HG03103 (cell line): Measurements from ENCODE around the gene TMEM45A.
A peak's percentile ranks its signal among the peaks of the same experiment; 100 is the strongest.
"Not testable (repeated sequence)": the region's sequence is repeated elsewhere in the genome, so short reads cannot be mapped to it uniquely, and the experiment has no call there.

Experiments used
- ATAC-seq: cut with Tn5 transposase; IDR thresholded peaks from one replicate; pipeline ENCODE4 v1.9.1; 2021; ENCODE audit warnings: low read depth; ENCODE audit not compliant: unreplicated experiment

Gene TMEM45A

DNA sequence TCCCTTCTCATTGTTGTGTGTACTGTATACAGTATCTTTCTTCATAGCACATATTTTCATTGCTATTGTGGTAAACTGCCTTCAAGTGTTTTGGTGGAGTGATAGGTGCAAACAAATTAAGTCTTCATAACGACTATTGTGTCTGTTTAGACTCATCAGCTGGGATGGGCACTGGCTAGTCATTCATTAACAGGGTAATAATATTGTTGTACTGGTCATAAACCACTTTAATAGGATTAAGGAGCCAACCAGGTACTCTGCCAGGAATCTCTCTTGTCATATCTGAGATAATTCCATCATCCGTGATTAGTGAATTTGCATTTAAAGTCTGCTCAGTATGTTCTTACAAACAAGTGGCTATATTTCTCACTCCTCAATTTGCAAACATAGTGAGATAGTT is 10.2 kb upstream of the TMEM45A start:
- no peak for ATAC-seq

DNA sequence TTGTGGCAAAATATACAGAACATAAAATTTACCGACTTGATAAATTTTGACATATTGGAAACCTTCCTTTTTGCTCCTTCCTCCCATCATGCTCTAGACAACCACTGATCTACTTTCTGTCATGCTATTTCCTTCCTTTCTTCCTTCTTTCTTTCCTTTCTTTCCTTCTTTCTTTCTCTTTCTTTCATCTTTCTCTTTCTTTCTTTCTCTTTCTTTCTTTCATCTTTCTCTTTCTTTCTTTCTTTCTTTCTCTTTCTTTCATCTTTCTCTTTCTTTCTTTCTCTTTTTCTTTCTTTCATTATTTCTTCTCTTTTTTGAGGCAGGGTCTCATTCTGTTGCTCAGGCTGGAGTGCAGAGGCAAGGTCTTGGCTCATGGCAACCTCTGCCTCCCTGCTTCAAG is 8.9 kb upstream of the TMEM45A start:
- no peak for ATAC-seq

DNA sequence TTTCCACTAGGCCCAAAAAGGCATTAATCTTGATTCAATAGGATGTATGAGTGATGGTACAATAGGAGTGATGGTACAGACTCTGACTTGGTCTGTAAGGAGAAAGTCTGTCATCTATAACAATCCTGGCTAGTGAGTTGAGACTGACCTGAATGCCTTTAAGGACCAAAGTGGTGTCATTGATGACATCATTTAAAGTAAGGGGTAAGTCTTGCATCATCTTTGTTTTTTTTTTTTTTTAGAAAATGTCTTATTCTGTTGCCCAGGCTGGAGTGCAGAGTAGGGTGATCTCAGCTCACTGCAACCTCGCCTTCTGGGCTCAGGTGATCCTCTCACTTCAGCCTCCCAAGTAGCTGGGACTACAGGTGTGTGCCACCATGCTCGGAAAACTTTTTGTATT is 5.6 kb upstream of the TMEM45A start:
- no peak for ATAC-seq

DNA sequence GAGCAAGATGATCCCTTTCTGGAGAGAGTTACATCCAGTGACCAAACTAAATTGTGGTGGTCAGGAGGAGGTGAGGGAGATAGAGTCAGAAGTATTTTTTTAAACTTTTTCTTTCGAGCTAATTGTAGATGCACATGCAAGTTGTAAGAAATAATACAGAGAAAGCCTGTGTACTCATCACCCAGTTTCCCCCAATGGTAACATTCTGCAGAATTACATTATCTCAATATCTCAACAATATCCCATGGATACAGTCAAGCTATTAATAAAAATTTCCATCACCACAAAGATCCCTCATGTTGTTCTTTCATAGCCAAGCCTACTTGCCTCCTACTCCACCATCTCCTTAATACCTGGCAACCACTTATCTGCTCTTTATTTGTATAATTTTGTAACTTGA is 3.3 kb upstream of the TMEM45A start:
- no peak for ATAC-seq

GRCh38 chr3:100496711-100497261 is 4.4 kb downstream of the TMEM45A start:
- ATAC-seq, result peak; percentile 26

DNA sequence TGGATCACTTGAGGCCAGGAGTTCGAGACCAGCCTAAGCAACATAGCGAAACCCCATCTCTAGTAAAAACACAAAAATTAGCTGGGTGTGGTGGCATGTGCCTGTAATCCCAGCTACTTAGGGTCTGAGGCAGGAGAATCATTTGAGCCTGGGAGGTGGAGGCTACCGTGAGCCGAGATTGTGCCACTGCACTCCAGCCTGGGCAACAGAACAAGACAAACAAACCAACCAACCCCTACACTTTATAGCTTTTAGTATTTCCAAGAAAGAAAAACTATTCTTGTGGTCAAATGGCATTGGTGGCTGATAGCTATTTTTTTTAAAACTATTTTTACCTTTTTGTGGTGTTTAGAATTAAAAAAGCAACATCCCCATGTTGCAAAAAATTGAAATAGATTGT is 7.2 kb downstream of the TMEM45A start:
- ATAC-seq, result no peak

GRCh38 chr3:100500320-100500880 is 8.0 kb downstream of the TMEM45A start:
- ATAC-seq, result no peak

DNA sequence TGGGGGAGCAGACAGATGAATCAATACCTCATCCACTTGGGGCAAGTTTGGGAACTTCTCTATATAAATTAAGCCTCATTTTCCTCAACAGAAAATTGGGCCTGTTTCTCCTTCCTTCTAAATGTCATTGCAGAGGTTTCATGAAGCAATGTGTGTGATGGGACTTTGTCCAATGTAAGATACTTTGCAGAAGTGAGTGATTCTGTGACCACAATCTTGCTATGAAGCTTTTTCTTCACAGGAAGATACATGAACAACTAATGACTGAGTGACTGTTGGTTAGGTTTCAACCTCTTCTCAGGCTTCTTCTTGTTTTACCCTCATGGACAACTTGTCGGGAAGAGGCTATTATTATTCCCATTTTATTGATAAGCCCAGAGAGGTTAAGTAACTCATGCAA is 11.0 kb downstream of the TMEM45A start:
- ATAC-seq, result no peak

- ATAC-seq, result no peak
Observed at GRCh38 chr3:100506355-100506754, 13.9 kb downstream of the TMEM45A start.

GRCh38 chr3:100509818-100510217 is 17.4 kb downstream of the TMEM45A start:
- not testable (repeated sequence) for ATAC-seq

- no peak for ATAC-seq
Observed at GRCh38 chr3:100516232-100516631, 23.8 kb downstream of the TMEM45A start.

DNA sequence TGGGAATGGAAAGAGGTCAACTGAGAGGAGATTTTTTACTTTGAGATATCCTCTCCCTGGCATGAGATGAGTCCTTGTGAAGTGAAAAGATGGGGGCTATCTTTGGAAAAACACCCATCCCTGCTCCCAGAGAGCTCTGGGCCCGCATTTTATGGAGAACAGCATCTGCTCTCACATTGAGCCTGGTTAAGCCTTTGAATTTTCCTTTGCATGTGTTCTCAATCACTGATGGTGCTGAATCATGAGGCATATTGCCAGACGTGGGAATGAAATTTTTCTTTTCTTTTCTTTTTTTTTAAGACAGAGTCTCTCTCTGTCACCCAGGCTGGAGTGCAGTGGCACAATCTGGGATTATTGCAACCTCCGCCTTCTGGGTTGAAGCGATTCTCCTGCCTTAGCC is 24.4 kb downstream of the TMEM45A start:
- no peak for ATAC-seq

- ATAC-seq, result no peak
Observed at GRCh38 chr3:100517276-100517675, 24.9 kb downstream of the TMEM45A start.

DNA sequence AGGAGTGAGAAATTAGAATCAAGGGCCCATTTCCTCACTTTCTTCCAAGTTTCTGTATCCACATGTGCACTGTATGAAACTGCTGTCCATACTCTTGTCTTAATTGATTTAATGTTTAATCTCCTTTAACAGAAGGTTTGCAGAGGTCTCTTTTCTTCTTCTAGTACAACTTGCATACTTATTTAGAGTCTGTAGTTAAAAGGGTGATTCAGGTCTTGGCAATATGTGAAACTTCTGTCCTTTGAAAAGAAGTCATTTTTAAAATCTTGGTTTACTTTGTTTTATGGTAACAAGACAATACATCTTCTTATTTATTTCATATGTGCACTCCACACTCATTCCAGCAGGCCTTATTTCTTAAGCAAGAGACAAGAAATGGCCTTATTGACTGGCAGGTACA is 25.8 kb downstream of the TMEM45A start:
- no peak for ATAC-seq

DNA sequence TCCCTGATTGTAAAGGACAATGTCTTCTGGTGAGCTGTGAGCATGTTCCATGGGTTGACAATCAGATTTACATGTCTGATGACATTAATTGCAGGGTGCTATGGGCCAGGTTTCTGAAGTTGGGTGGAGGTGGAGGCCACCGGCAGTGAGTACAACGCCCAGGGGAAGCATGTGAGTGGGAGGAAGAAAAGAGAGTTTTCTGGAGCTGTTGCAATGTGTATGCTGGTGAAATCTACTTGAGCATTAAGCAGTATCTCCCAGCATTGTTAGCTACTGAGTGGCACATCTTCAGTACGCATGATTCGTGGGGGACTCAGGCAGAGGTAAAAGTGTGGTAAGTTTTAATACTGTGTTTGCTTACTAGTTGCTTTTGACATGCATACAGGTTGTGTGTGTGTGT is 26.6 kb downstream of the TMEM45A start:
- no peak for ATAC-seq

GRCh38 chr3:100521439-100521845 is 29.0 kb downstream of the TMEM45A start:
- no peak for ATAC-seq

GRCh38 chr3:100522125-100522524 is 29.7 kb downstream of the TMEM45A start:
- no peak for ATAC-seq

DNA sequence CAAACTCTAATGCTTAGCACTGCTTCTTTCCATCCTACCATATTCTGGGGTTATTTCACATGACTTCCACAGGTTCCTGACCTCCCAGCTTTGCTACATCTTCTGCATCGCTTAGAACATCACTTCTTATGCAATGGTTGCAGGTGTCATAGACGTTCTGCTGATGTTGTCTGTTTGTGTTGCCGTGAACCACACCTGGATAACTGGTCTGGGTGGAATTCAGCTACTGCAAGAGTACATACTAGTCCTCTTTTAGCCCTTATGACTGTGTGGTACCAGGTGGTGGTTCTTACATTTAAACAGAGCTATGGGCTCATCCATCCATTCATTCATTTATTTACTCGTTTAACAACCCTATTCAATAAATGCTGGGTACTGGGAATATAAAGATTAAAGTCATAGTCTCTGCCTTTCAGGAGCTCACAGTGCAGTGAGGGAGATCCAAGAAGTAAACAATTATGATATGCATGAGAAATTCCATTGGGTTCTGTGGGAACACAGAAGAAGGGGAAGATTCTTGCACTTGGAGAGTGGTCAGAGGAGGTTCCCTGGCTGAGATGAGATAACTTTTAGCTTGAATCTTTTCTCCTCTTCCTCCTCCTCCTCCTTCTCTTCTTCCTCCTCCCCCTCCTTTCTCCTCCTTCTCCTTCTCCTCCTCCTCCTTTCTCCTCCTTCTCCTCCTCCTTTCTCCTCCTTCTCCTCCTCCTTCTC is 30.8 kb downstream of the TMEM45A start:
- ATAC-seq, result no peak

DNA sequence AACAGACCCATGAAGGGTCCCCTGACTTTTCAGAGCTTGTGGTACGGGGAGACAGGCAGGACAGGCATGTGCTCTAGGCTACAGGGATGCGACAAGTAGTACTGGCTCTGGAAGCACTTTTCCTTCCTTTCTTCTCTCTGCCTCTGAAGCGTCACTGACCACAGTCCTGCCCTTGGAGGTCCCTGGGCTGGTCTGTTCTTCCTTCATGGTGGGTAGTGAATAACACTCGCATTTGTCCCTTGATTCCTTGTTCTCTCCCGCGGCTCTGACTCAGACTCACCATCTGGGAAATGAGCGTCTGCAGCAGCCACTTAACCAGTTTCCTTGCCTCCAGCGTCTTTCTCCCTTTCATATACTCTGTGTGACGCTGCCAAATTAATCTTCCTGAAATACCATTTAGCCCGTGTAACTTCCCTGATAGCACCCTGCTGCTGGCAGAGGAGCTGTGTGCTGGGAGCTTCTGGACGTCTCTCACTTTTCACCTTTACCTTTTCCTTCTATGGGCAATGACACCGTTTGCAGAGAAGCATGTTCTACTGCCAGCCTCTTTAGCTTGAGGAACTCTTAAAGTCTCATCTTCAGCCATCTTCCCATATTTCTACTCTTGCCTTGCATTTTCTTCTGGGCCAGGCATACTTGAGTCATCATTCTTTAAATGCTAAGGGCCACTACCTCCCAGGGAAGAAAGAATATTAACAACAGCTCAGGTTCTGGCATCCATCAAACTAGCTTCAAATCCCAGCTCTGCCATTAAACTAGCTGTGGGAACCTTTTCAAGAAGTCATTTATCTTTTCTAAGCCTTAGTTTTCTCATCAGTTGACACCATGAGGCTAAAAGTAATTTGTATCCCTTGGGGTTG is 33.6 kb downstream of the TMEM45A start:
- ATAC-seq, result no peak

DNA sequence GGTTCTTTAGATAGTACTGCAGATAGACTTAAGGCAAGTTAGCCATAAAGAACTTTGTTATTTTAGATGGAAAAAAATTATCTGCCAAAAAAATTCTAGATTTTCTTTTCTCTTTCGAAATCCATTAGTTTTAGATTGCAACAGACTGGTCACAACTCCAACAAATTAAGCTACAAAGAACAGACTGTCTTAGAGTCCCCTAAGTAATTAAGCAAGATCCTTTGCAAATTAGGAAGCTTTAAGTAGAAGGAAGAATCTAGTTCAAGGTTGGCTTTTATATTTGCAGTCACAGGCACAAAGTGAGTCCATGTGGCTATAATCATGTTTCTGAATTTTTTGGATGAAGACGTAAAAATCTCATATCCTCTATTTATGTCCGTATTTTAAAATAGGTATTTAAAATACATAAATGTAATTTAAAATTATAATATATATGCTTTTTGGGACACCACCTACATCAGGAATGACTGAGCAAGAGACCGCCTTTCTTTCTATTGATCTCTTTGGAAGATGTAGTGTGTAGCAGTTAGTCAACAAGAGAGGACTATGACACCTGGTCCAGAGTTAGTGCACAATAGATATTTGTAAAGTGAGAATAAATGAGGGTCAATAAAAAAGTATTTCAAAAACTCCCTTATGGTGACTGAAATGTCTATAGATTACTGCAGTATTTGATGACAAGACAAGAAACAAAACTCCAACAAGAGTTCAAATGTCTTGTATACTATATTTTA is 34.4 kb downstream of the TMEM45A start:
- ATAC-seq, result no peak

GRCh38 chr3:100527347-100527735 is 34.9 kb downstream of the TMEM45A start:
- ATAC-seq, result no peak
